ENCODE data around the gene KCNH1.

KCNH1 gene

GRCh38 chr1:210783925-210784324, 350.0 kb downstream of the KCNH1 start:
- no peak for DNase-seq
- H3K4me1 Mint-ChIP-seq = no peaks in the 10 kb centered on the region
- H3K9me3 Mint-ChIP-seq = no peaks in the 10 kb centered on the region
- no peak overlapping the region for H3K27ac Mint-ChIP-seq
- no peak overlapping the region for H3K4me3 Mint-ChIP-seq
- H3K36me3 Mint-ChIP-seq = no peaks in the 10 kb centered on the region
- CTCF ChIA-PET = no interaction called here
- peaks cover 4% of the 10 kb centered on the region for H3K27me3 Mint-ChIP-seq

GRCh38 chr1:210781652-210782051, 352.3 kb downstream of the KCNH1 start:
- Mint-ChIP-seq H3K27ac (no peak overlapping the region), H3K36me3 (no peaks in the 10 kb centered on the region), H3K27me3 (no peaks in the 10 kb centered on the region), H3K4me3 (no peak overlapping the region), H3K4me1 (no peaks in the 10 kb centered on the region), H3K9me3 (no peaks in the 10 kb centered on the region)
- no peak for DNase-seq
- CTCF ChIA-PET = no interaction called here

GRCh38 chr1:210779269-210779668, 354.7 kb downstream of the KCNH1 start:
- Mint-ChIP-seq H3K4me3 (no peak overlapping the region), H3K27ac (no peak overlapping the region), H3K9me3 (no peaks in the 10 kb centered on the region), H3K4me1 (no peaks in the 10 kb centered on the region), H3K36me3 (no peaks in the 10 kb centered on the region), H3K27me3 (no peaks in the 10 kb centered on the region)
- no peak for DNase-seq
- CTCF ChIA-PET = no interaction called here

GRCh38 chr1:210777914-210778313, 356.0 kb downstream of the KCNH1 start:
- Mint-ChIP-seq H3K9me3 (no peaks in the 10 kb centered on the region), H3K36me3 (no peaks in the 10 kb centered on the region), H3K27me3 (no peaks in the 10 kb centered on the region), H3K4me3 (no peak overlapping the region), H3K27ac (no peak overlapping the region), H3K4me1 (no peaks in the 10 kb centered on the region)
- DNase-seq = no peak
- CTCF ChIA-PET = no interaction called here

- H3K4me3 Mint-ChIP-seq = no peak overlapping the region
- H3K36me3 Mint-ChIP-seq = no peaks in the 10 kb centered on the region
- no peak overlapping the region for H3K27ac Mint-ChIP-seq
- CTCF ChIA-PET = no interaction called here
- no peaks in the 10 kb centered on the region for H3K4me1 Mint-ChIP-seq
- H3K27me3 Mint-ChIP-seq = no peaks in the 10 kb centered on the region
- H3K9me3 Mint-ChIP-seq = no peaks in the 10 kb centered on the region
- no peak for DNase-seq
Measured at GRCh38 chr1:210776712-210777111, 357.2 kb downstream of the KCNH1 start.

GRCh38 chr1:210775289-210775688, 358.7 kb downstream of the KCNH1 start:
- no peak overlapping the region for H3K4me3 Mint-ChIP-seq

GRCh38 chr1:210773450-210773849, 360.5 kb downstream of the KCNH1 start:
- CTCF ChIA-PET = no interaction called here
- Mint-ChIP-seq H3K4me1 (no peaks in the 10 kb centered on the region), H3K36me3 (no peaks in the 10 kb centered on the region), H3K27me3 (no peaks in the 10 kb centered on the region), H3K27ac (no peak overlapping the region), H3K9me3 (no peaks in the 10 kb centered on the region), H3K4me3 (no peak overlapping the region)
- no peak for DNase-seq

More at GRCh38 chr1:210775289-210775688, 358.7 kb downstream of the KCNH1 start:
- Mint-ChIP-seq H3K27ac (no peak overlapping the region), H3K36me3 (no peaks in the 10 kb centered on the region), H3K4me1 (no peaks in the 10 kb centered on the region), H3K9me3 (no peaks in the 10 kb centered on the region), H3K27me3 (no peaks in the 10 kb centered on the region)
- CTCF ChIA-PET = interaction anchor here (0.5 kb wide), 1 partner anchor 28 kb away, joined by 3 read pairs; no protein-coding TSS in a partner anchor
- no peak for DNase-seq

- Mint-ChIP-seq H3K4me1 (no peaks in the 10 kb centered on the region), H3K36me3 (no peaks in the 10 kb centered on the region), H3K27me3 (no peaks in the 10 kb centered on the region), H3K9me3 (no peaks in the 10 kb centered on the region), H3K27ac (no peak overlapping the region), H3K4me3 (no peak overlapping the region)
- CTCF ChIA-PET = no interaction called here
- DNase-seq = no peak
Measured at GRCh38 chr1:210771131-210771530, 362.8 kb downstream of the KCNH1 start.

- CTCF ChIA-PET = no interaction called here
- no peaks in the 10 kb centered on the region for H3K36me3 Mint-ChIP-seq
- DNase-seq = no peak
- no peaks in the 10 kb centered on the region for H3K9me3 Mint-ChIP-seq
- H3K4me3 Mint-ChIP-seq = no peak overlapping the region
- no peaks in the 10 kb centered on the region for H3K4me1 Mint-ChIP-seq
- H3K27me3 Mint-ChIP-seq = no peaks in the 10 kb centered on the region
- H3K27ac Mint-ChIP-seq = no peak overlapping the region
Measured at GRCh38 chr1:210770396-210770984, 363.5 kb downstream of the KCNH1 start.

GRCh38 chr1:210769473-210769872, 364.5 kb downstream of the KCNH1 start:
- no peak overlapping the region for H3K27ac Mint-ChIP-seq
- H3K4me3 Mint-ChIP-seq = no peak overlapping the region
- H3K36me3 Mint-ChIP-seq = no peaks in the 10 kb centered on the region
- DNase-seq = no peak
- CTCF ChIA-PET = no interaction called here
- no peaks in the 10 kb centered on the region for H3K27me3 Mint-ChIP-seq
- no peaks in the 10 kb centered on the region for H3K9me3 Mint-ChIP-seq
- H3K4me1 Mint-ChIP-seq = no peaks in the 10 kb centered on the region

GRCh38 chr1:210764536-210764935, 369.4 kb downstream of the KCNH1 start:
- no peak overlapping the region for H3K27ac Mint-ChIP-seq
- CTCF ChIA-PET = no interaction called here

GRCh38 chr1:210758761-210759160, 375.2 kb downstream of the KCNH1 start:
- CTCF ChIA-PET = no interaction called here
- Mint-ChIP-seq H3K27me3 (peaks cover 3% of the 10 kb centered on the region), H3K4me1 (no peaks in the 10 kb centered on the region), H3K36me3 (no peaks in the 10 kb centered on the region), H3K27ac (no peak overlapping the region), H3K9me3 (no peaks in the 10 kb centered on the region), H3K4me3 (no peak overlapping the region)
- no peak for DNase-seq

More at GRCh38 chr1:210764536-210764935, 369.4 kb downstream of the KCNH1 start:
- no peaks in the 10 kb centered on the region for H3K36me3 Mint-ChIP-seq
- H3K4me1 Mint-ChIP-seq = no peaks in the 10 kb centered on the region
- no peaks in the 10 kb centered on the region for H3K9me3 Mint-ChIP-seq
- H3K27me3 Mint-ChIP-seq = no peaks in the 10 kb centered on the region
- no peak overlapping the region for H3K4me3 Mint-ChIP-seq
- no peak for DNase-seq

- H3K27me3 Mint-ChIP-seq = peaks cover 3% of the 10 kb centered on the region
- CTCF ChIA-PET = no interaction called here
- DNase-seq = no peak
- no peaks in the 10 kb centered on the region for H3K36me3 Mint-ChIP-seq
- H3K4me1 Mint-ChIP-seq = no peaks in the 10 kb centered on the region
- no peak overlapping the region for H3K4me3 Mint-ChIP-seq
- no peak overlapping the region for H3K27ac Mint-ChIP-seq
- no peaks in the 10 kb centered on the region for H3K9me3 Mint-ChIP-seq
Measured at GRCh38 chr1:210758261-210758660, 375.7 kb downstream of the KCNH1 start.

GRCh38 chr1:210757677-210758076, 376.3 kb downstream of the KCNH1 start:
- no peaks in the 10 kb centered on the region for H3K36me3 Mint-ChIP-seq
- H3K9me3 Mint-ChIP-seq = no peaks in the 10 kb centered on the region
- H3K4me3 Mint-ChIP-seq = no peak overlapping the region
- peak overlapping the region; percentile 56 for H3K27ac Mint-ChIP-seq
- DNase-seq = no peak
- peaks cover 3% of the 10 kb centered on the region for H3K27me3 Mint-ChIP-seq
- H3K4me1 Mint-ChIP-seq = no peaks in the 10 kb centered on the region
- CTCF ChIA-PET = interaction anchor here (0.6 kb wide), 1 partner anchor 662 kb away, joined by 3 read pairs; no protein-coding TSS in a partner anchor

GRCh38 chr1:210755991-210756659, 377.8 kb downstream of the KCNH1 start:
- CTCF ChIA-PET = no interaction called here
- H3K4me3 Mint-ChIP-seq = no peak overlapping the region
- H3K36me3 Mint-ChIP-seq = no peaks in the 10 kb centered on the region
- peaks cover 3% of the 10 kb centered on the region for H3K27me3 Mint-ChIP-seq
- H3K4me1 Mint-ChIP-seq = no peaks in the 10 kb centered on the region
- H3K27ac Mint-ChIP-seq = no peak overlapping the region
- no peaks in the 10 kb centered on the region for H3K9me3 Mint-ChIP-seq
- DNase-seq = no peak

Data from activated naive CD4-positive, alpha-beta T cell treated with anti-CD3 and anti-CD28 coated beads, Interleukin-2, amount 10 ng/mL, durations not matched to agents 7 days and 5 days (primary cell).